ENCODE data around the gene STK39.

- TF ChIP-seq, protein P1, sequence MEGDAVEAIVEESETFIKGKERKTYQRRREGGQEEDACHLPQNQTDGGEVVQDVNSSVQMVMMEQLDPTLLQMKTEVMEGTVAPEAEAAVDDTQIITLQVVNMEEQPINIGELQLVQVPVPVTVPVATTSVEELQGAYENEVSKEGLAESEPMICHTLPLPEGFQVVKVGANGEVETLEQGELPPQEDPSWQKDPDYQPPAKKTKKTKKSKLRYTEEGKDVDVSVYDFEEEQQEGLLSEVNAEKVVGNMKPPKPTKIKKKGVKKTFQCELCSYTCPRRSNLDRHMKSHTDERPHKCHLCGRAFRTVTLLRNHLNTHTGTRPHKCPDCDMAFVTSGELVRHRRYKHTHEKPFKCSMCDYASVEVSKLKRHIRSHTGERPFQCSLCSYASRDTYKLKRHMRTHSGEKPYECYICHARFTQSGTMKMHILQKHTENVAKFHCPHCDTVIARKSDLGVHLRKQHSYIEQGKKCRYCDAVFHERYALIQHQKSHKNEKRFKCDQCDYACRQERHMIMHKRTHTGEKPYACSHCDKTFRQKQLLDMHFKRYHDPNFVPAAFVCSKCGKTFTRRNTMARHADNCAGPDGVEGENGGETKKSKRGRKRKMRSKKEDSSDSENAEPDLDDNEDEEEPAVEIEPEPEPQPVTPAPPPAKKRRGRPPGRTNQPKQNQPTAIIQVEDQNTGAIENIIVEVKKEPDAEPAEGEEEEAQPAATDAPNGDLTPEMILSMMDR (IDR thresholded peaks at IDR 0.05) = no peak
- no peak for TF ChIP-seq NFE2L2 (conservative IDR thresholded peaks at IDR 0.05; ENCODE audit: low read length)
- TF ChIP-seq RARB (CRISPR knock-in tag; IDR thresholded peaks at IDR 0.05) = no peak
- TF ChIP-seq POLR2A (IDR thresholded peaks at IDR 0.05; ENCODE audit: low read length) = no peak
- no peak for TF ChIP-seq FOSL2 (IDR thresholded peaks at IDR 0.05)
- TF ChIP-seq FOSL2 (CRISPR knock-in tag; IDR thresholded peaks at IDR 0.05) = no peak
- no peak for TF ChIP-seq RAD21 (conservative IDR thresholded peaks at IDR 0.05 in 1 of 2, IDR thresholded peaks at IDR 0.05 in 1 of 2)
- TF ChIP-seq EHMT2 (IDR thresholded peaks at IDR 0.05; ENCODE audit: low read depth) = no peak
- no peak for TF ChIP-seq JUNB (IDR thresholded peaks at IDR 0.05)
- no peak for TF ChIP-seq BCL3 (IDR thresholded peaks at IDR 0.05)
- no peak for TF ChIP-seq EHF (CRISPR knock-in tag; IDR thresholded peaks at IDR 0.05)
- TF ChIP-seq MAZ (IDR thresholded peaks at IDR 0.05; ENCODE audit: borderline replicate concordance, low read depth, low read length) = no peak
- no peak for TF ChIP-seq CEBPB (IDR thresholded peaks at IDR 0.05)
- TF ChIP-seq, protein P2, sequence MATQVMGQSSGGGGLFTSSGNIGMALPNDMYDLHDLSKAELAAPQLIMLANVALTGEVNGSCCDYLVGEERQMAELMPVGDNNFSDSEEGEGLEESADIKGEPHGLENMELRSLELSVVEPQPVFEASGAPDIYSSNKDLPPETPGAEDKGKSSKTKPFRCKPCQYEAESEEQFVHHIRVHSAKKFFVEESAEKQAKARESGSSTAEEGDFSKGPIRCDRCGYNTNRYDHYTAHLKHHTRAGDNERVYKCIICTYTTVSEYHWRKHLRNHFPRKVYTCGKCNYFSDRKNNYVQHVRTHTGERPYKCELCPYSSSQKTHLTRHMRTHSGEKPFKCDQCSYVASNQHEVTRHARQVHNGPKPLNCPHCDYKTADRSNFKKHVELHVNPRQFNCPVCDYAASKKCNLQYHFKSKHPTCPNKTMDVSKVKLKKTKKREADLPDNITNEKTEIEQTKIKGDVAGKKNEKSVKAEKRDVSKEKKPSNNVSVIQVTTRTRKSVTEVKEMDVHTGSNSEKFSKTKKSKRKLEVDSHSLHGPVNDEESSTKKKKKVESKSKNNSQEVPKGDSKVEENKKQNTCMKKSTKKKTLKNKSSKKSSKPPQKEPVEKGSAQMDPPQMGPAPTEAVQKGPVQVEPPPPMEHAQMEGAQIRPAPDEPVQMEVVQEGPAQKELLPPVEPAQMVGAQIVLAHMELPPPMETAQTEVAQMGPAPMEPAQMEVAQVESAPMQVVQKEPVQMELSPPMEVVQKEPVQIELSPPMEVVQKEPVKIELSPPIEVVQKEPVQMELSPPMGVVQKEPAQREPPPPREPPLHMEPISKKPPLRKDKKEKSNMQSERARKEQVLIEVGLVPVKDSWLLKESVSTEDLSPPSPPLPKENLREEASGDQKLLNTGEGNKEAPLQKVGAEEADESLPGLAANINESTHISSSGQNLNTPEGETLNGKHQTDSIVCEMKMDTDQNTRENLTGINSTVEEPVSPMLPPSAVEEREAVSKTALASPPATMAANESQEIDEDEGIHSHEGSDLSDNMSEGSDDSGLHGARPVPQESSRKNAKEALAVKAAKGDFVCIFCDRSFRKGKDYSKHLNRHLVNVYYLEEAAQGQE (IDR thresholded peaks at IDR 0.05) = no peak
Measured at GRCh38 chr2:168182550-168183249, 64.7 kb downstream of the STK39 start.

All from A549 (cell line).